Activated CD8-positive, alpha-beta T cell treated with anti-CD3 and anti-CD28 coated beads for 36 hours (primary cell): Measurements from ENCODE around the gene ZNF3. TPM values are rescaled to one million over a fixed set of nuclear protein-coding genes. Genes with fewer than 3 reads are reported as not detected.

Experiments
- microRNA-seq: library from miRNA; unstranded; fragments of <30 nt; microRNA quantifications from one replicate; pipeline ENCODE4 v1.2.0, GENCODE V29; 2022; ENCODE audit warnings: borderline microRNAs expressed, borderline replicate concordance
- total RNA-seq, 2 experiments: library from RNA; stranded (reverse); gene quantifications; one replicate each; pipeline ENCODE4 v1.2.3, GENCODE V29; 2021

The ZNF3 gene
- total RNA-seq, 2 experiments from 2014 or later, result 16.4 to 18.9 TPM

Small RNAs within 50 kb of the gene (microRNA-seq; reads per million reads assigned to microRNA genes)
- gene MIR106B (5,318 reads per million, percentile 94 among the genes with 10 or more reads in this experiment), gene MIR25 (460 reads per million, percentile 84 among the genes with 10 or more reads in this experiment), gene MIR93 (10,527 reads per million, percentile 97 among the genes with 10 or more reads in this experiment)

Other genes starting within 250 kb of the ZNF3 start
- gene OR2AE1, start 204.7 kb downstream of the ZNF3 start, total RNA-seq, result not detected
- 10 to 100 TPM; 22.2 to 22.3 TPM for gene TRIM4, start 162.2 kb downstream of the ZNF3 start, total RNA-seq
- gene GJC3, start 152.1 kb downstream of the ZNF3 start, total RNA-seq, result under 1 TPM; 0.41 to 0.47 TPM
- gene AZGP1, start 105.7 kb downstream of the ZNF3 start, total RNA-seq, result not detected
- 10 to 100 TPM; 41.9 to 47.3 TPM for gene ZKSCAN1, start 66.1 kb downstream of the ZNF3 start, total RNA-seq
- 1 to 10 TPM; 6.3 to 6.9 TPM for gene ZSCAN21, start 31.9 kb downstream of the ZNF3 start, total RNA-seq
- 10 to 100 TPM; 81.3 to 86.3 TPM for gene COPS6, start 7.2 kb upstream of the ZNF3 start, total RNA-seq
- 100 to 1,000 TPM; 456 to 476 TPM for gene MCM7, start 19.7 kb upstream of the ZNF3 start, total RNA-seq
- 10 to 100 TPM in 1 of 2 experiments, 1 to 10 TPM in 1; 9.8 to 10.9 TPM for gene AP4M1, start 19.9 kb upstream of the ZNF3 start, total RNA-seq
- gene TAF6, start 37.6 kb upstream of the ZNF3 start, total RNA-seq, result 10 to 100 TPM; 48.6 to 55.3 TPM
- 10 to 100 TPM in 1 of 2 experiments, 1 to 10 TPM in 1; 9.8 to 10.4 TPM for gene CNPY4, start 37.9 kb upstream of the ZNF3 start, total RNA-seq
- gene MBLAC1, start 45.2 kb upstream of the ZNF3 start, total RNA-seq, result 1 to 10 TPM; 1.9 to 2.1 TPM
- 100 to 1,000 TPM; 108 to 116 TPM for gene LAMTOR4, start 67.2 kb upstream of the ZNF3 start, total RNA-seq
- gene TRAPPC14, start 77.0 kb upstream of the ZNF3 start, total RNA-seq, result 10 to 100 TPM; 15.7 to 17.4 TPM
- gene GAL3ST4, start 86.9 kb upstream of the ZNF3 start, total RNA-seq, result 1 to 10 TPM; 2.4 to 2.7 TPM
- gene GPC2, start 95.7 kb upstream of the ZNF3 start, total RNA-seq, result 1 to 10 TPM; 3.7 to 4.3 TPM
- gene STAG3, start 96.2 kb upstream of the ZNF3 start, total RNA-seq, result 10 to 100 TPM; 13.2 to 15.8 TPM
- gene PVRIG, start 138.2 kb upstream of the ZNF3 start, total RNA-seq, result 10 to 100 TPM; 29.8 to 30.2 TPM
- gene SPDYE3, start 226.0 kb upstream of the ZNF3 start, total RNA-seq, result not detected